GM18867 (cell line): ENCODE measurements around the gene HSPA1L.
"Not testable (repeated sequence)": the region's sequence is repeated elsewhere in the genome, so short reads cannot be mapped to it uniquely, and the experiment has no call there.

Experiments used
- ATAC-seq: cut with Tn5 transposase; IDR thresholded peaks from one replicate; pipeline ENCODE4 v1.9.1; 2021; ENCODE audit warnings: mild to moderate bottlenecking, moderate library complexity; ENCODE audit not compliant: unreplicated experiment

The HSPA1L gene

GRCh38 chr6:31837369-31838113 lies 22.5 kb upstream of the HSPA1L start:
- no peak for ATAC-seq

- no peak for ATAC-seq
Measured at GRCh38 chr6:31836474-31837368, 21.6 kb upstream of the HSPA1L start.

GRCh38 chr6:31836047-31836473 lies 21.0 kb upstream of the HSPA1L start:
- ATAC-seq: no peak

GRCh38 chr6:31834367-31835250 lies 19.5 kb upstream of the HSPA1L start:
- ATAC-seq: peak; percentile 39

- ATAC-seq: no peak
Measured at GRCh38 chr6:31831350-31832215, 16.5 kb upstream of the HSPA1L start.

GRCh38 chr6:31830886-31831335 lies 15.8 kb upstream of the HSPA1L start:
- no peak for ATAC-seq

- no peak for ATAC-seq
Measured at GRCh38 chr6:31829633-31830283, 14.7 kb upstream of the HSPA1L start.

GRCh38 chr6:31827286-31828079 lies 12.4 kb upstream of the HSPA1L start, which contains the start of gene HSPA1B:
Gene HSPA1B (plus strand): TSS chr6:31827738. CDS start chr6:31827951, 213 bp downstream.
- ATAC-seq: peak; percentile 68

- ATAC-seq: peak; percentile 13
Measured at GRCh38 chr6:31826793-31827285, 11.8 kb upstream of the HSPA1L start.

GRCh38 chr6:31825553-31825952 lies 10.5 kb upstream of the HSPA1L start:
- no peak for ATAC-seq

- ATAC-seq: not testable (repeated sequence)
Measured at GRCh38 chr6:31823592-31824196, 8.6 kb upstream of the HSPA1L start.

GRCh38 chr6:31822036-31822821 lies 7.1 kb upstream of the HSPA1L start:
- ATAC-seq: peak; percentile 35

- peak; percentile 33 for ATAC-seq
Measured at GRCh38 chr6:31821301-31822035, 6.4 kb upstream of the HSPA1L start.

- ATAC-seq: not testable (repeated sequence)
Measured at GRCh38 chr6:31820399-31820798, 5.3 kb upstream of the HSPA1L start.

GRCh38 chr6:31819871-31820299 lies 4.8 kb upstream of the HSPA1L start:
- no peak for ATAC-seq

- ATAC-seq: not testable (repeated sequence)
Measured at GRCh38 chr6:31817929-31818511, 2.9 kb upstream of the HSPA1L start.
